ENCODE data around the gene VSTM2L.

GRCh38 chr20:37872161-37872560 lies 30.8 kb upstream of the VSTM2L start:
- TF ChIP-seq, protein P1, sequence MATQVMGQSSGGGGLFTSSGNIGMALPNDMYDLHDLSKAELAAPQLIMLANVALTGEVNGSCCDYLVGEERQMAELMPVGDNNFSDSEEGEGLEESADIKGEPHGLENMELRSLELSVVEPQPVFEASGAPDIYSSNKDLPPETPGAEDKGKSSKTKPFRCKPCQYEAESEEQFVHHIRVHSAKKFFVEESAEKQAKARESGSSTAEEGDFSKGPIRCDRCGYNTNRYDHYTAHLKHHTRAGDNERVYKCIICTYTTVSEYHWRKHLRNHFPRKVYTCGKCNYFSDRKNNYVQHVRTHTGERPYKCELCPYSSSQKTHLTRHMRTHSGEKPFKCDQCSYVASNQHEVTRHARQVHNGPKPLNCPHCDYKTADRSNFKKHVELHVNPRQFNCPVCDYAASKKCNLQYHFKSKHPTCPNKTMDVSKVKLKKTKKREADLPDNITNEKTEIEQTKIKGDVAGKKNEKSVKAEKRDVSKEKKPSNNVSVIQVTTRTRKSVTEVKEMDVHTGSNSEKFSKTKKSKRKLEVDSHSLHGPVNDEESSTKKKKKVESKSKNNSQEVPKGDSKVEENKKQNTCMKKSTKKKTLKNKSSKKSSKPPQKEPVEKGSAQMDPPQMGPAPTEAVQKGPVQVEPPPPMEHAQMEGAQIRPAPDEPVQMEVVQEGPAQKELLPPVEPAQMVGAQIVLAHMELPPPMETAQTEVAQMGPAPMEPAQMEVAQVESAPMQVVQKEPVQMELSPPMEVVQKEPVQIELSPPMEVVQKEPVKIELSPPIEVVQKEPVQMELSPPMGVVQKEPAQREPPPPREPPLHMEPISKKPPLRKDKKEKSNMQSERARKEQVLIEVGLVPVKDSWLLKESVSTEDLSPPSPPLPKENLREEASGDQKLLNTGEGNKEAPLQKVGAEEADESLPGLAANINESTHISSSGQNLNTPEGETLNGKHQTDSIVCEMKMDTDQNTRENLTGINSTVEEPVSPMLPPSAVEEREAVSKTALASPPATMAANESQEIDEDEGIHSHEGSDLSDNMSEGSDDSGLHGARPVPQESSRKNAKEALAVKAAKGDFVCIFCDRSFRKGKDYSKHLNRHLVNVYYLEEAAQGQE (IDR thresholded peaks at IDR 0.05; ENCODE audit: insufficient read depth in 1 of 2, low read depth in 2 of 2, low read length in 2 of 2): no peak
- no peak for TF ChIP-seq TAF1 (IDR thresholded peaks at IDR 0.05; ENCODE audit: borderline replicate concordance, insufficient read depth, low read length)
